ENCODE measurements around the gene CCL22.

Gene CCL22

GRCh38 chr16:57385083-57385482 lies 26.5 kb downstream of the CCL22 start:
- TF ChIP-seq CTCF (IDR thresholded peaks at IDR 0.05; ENCODE audit: borderline replicate concordance, control extremely low read depth, extremely low read depth, insufficient read depth, missing control alignments): no peak
- no peak for DNase-seq (ENCODE audit: low spot score)
- in situ Hi-C loops (cut with MboI; ENCODE audit: low sequenced_read_pairs, unreplicated experiment): no loop called here

DNA sequence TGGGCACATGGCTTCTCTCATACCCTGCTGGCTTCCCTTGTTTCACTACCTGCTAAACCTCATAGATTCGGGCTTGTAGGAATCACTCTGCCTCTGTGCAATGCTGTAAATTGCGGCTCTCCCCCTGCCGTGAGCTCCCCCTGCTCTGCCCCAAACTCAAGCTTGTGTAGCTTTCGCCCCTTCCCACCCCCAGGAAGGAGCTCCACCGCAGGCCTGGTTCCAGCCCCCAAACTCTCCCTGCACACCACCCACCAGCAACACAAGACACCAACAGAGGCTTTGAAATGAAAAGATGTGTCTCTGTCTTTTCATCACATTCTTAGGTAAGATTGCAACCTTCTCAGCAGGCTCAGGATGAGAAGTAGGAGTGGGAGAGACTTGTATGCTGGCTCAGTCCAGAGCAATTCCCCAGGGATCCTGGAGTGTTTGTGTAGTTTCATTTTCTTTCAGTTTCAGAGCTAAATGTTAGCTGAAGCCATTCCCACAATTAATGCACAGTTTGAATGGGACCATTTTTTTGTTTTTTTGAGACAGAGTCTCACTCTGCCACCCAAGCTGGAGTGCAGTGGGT lies 27.9 kb downstream of the CCL22 start:
- no peak for DNase-seq (ENCODE audit: low spot score)
- in situ Hi-C loops (cut with MboI; ENCODE audit: low sequenced_read_pairs, unreplicated experiment): no loop called here

DNA sequence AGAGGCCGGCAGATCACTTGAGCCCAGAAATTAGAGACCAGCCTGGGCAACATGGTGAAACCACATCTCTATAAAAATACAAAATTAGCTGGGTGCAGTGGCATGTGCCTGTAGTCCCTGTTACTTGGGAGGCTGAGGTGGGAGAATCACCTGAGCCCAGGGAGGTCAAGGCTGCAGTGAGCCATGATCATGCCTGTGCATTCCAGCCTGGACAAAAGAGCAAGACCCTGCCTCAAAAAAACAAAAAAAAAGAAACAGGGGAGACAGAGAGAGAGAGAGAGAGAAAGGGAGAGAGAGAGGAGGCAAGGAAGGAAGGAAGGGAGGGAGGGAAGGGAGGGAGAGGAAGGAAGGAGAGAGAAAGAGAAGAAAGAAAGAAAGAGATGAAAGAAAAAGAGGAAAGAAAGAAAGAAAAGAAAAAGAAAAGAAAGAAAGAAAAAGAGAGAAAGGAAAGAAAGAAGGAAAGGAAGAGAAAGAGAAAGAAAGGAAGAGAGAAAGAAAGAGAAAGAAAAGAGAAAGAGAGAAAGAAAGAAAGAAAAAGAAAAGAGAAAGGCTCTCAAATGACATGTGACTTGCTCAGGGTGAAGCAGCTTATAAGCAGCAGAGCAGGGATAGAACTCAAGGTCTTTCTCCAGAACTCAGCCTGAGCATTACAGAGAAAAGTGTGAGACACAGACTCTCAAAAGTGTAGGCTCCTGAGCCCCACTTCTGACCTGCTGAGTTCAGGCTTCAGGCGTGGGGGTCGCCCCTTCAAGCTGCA lies 29.2 kb downstream of the CCL22 start:
- no peak for DNase-seq (ENCODE audit: low spot score)
- TF ChIP-seq CTCF (IDR thresholded peaks at IDR 0.05; ENCODE audit: borderline replicate concordance, control extremely low read depth, extremely low read depth, insufficient read depth, missing control alignments): no peak
- in situ Hi-C loops (cut with MboI; ENCODE audit: low sequenced_read_pairs, unreplicated experiment): no loop called here

More for the DNA sequence above, 27.9 kb downstream of the CCL22 start:
- no peak for TF ChIP-seq CTCF (IDR thresholded peaks at IDR 0.05; ENCODE audit: borderline replicate concordance, control extremely low read depth, extremely low read depth, insufficient read depth, missing control alignments)

- no peak for TF ChIP-seq CTCF (IDR thresholded peaks at IDR 0.05; ENCODE audit: borderline replicate concordance, control extremely low read depth, extremely low read depth, insufficient read depth, missing control alignments)
- no peak for DNase-seq (ENCODE audit: low spot score)
- in situ Hi-C loops (cut with MboI; ENCODE audit: low sequenced_read_pairs, unreplicated experiment): no loop called here
Observed at GRCh38 chr16:57388359-57389086, 29.9 kb downstream of the CCL22 start.

GRCh38 chr16:57389087-57389468 lies 30.5 kb downstream of the CCL22 start:
- DNase-seq (ENCODE audit: low spot score): no peak
- no peak for TF ChIP-seq CTCF (IDR thresholded peaks at IDR 0.05; ENCODE audit: borderline replicate concordance, control extremely low read depth, extremely low read depth, insufficient read depth, missing control alignments)
- in situ Hi-C loops (cut with MboI; ENCODE audit: low sequenced_read_pairs, unreplicated experiment): no loop called here

GRCh38 chr16:57390636-57391295 lies 32.2 kb downstream of the CCL22 start:
- DNase-seq (ENCODE audit: low spot score): no peak
- in situ Hi-C loops (cut with MboI; ENCODE audit: low sequenced_read_pairs, unreplicated experiment): no loop called here
- no peak for TF ChIP-seq CTCF (IDR thresholded peaks at IDR 0.05; ENCODE audit: borderline replicate concordance, control extremely low read depth, extremely low read depth, insufficient read depth, missing control alignments)

Data from GM13976 (cell line).